SK-N-SH (cell line): Measurements from ENCODE around the gene CAPN5. TPM values are rescaled to one million over a fixed set of nuclear protein-coding genes. Genes with fewer than 3 reads are reported as not detected.
A peak's percentile ranks its signal among the peaks of the same experiment; 100 is the strongest.

ENCODE experiments used
- CTCF ChIA-PET: fragments of 300-600, 350-600 bp; formaldehyde crosslinking; extraction: SDS; loops from one replicate; lab custom pipeline; 2021; lab: Yijun Ruan, JAX
- POLR2A ChIA-PET: fragments of 350-600 bp; sonication (Branson Sonifier 250); formaldehyde crosslinking; extraction: SDS; loops from one replicate; lab custom pipeline; 2020; ENCODE audit warnings: antibody characterized with exemption, inconsistent platforms; lab: Yijun Ruan, JAX
- DNase-seq: peaks from one replicate; pipeline ENCODE4 v3.0.0; 2012
- H2AFZ ChIP-seq: fragments of 200-600 bp; sonication (generic); 2 replicates; pipeline ENCODE4 v1.8.1; 2016; ENCODE audit warnings: antibody characterized with exemption, mild to moderate bottlenecking, low read depth
- H3F3A ChIP-seq: fragments of 200-600 bp; sonication (generic); replicated peaks from 2 replicates; pipeline ENCODE3; 2016; ENCODE audit warnings: antibody characterized with exemption, mild to moderate bottlenecking; ENCODE audit not compliant: insufficient read depth
- H3K27ac ChIP-seq, 2 experiments: fragments of 200-500 bp in 1 of 2; fragments of 200-600 bp in 1 of 2; sonication (Bioruptor generic) in 1 of 2; sonication (generic), shearing (Covaris generic) in 1 of 2; 2 replicates each; pipeline versions ENCODE4 v1.5.1 to v1.6.1; 2014 to 2016; ENCODE audit warnings: low read depth in 2 of 2, inconsistent platforms in 1 of 2, low read length in 1 of 2, mild to moderate bottlenecking in 1 of 2, mixed read lengths in 1 of 2
- H3K27me3 ChIP-seq: fragments of 200-600 bp; sonication (generic), shearing (Covaris generic); 2 replicates; pipeline ENCODE4 v1.6.1; 2016; ENCODE audit warnings: mixed run types; ENCODE audit not compliant: insufficient read depth
- H3K36me3 ChIP-seq, 2 experiments: fragments of 200-500 bp in 1 of 2; fragments of 200-600 bp in 1 of 2; sonication (Bioruptor generic) in 1 of 2; sonication (generic) in 1 of 2; replicated peaks in 1 of 2; 2 replicates each; pipeline versions ENCODE3 to v1.5.1; 2014 to 2016; ENCODE audit warnings: low read length in 1 of 2, mild to moderate bottlenecking in 1 of 2; ENCODE audit not compliant: insufficient read depth in 2 of 2, control insufficient read depth in 1 of 2
- H3K4me1 ChIP-seq, 2 experiments: fragments of 200-500 bp in 1 of 2; fragments of 200-600 bp in 1 of 2; sonication (Bioruptor generic) in 1 of 2; sonication (generic), shearing (Covaris generic) in 1 of 2; 2 replicates each; pipeline versions ENCODE4 v1.5.1 to v1.6.1; 2014 to 2016; ENCODE audit warnings: low read depth in 1 of 2, low read length in 1 of 2, mixed run types in 1 of 2; ENCODE audit not compliant: insufficient read depth in 2 of 2, control insufficient read depth in 1 of 2
- H3K4me2 ChIP-seq: fragments of 200-600 bp; sonication (generic), shearing (Covaris generic); 2 replicates; pipeline ENCODE4 v1.6.1; 2017; ENCODE audit warnings: mixed run types
- H3K4me3 ChIP-seq, 2 experiments: fragments of 200-500 bp in 1 of 2; fragments of 200-600 bp in 1 of 2; sonication (Bioruptor generic) in 1 of 2; sonication (generic), shearing (Covaris generic) in 1 of 2; 2 replicates each; pipeline versions ENCODE4 v1.5.1 to v1.8.1; 2014 to 2016; ENCODE audit warnings: low read depth in 2 of 2, inconsistent platforms in 1 of 2, low read length in 1 of 2, mild to moderate bottlenecking in 1 of 2, mixed read lengths in 1 of 2, moderate library complexity in 1 of 2
- H3K79me2 ChIP-seq: fragments of 200-600 bp; sonication (generic); 2 replicates; pipeline ENCODE4 v1.8.1; 2017; ENCODE audit warnings: mild to moderate bottlenecking; ENCODE audit not compliant: insufficient read depth
- H3K9ac ChIP-seq: fragments of 200-600 bp; sonication (generic); 2 replicates; pipeline ENCODE4 v1.6.1; 2017; ENCODE audit warnings: mixed run types
- H3K9me2 ChIP-seq: fragments of 200-600 bp; sonication (generic); 2 replicates; pipeline ENCODE4 v1.6.1; 2017; ENCODE audit warnings: mixed run types
- H3K9me3 ChIP-seq: fragments of 200-600 bp; sonication (generic); 2 replicates; pipeline ENCODE4 v1.6.1; 2017; ENCODE audit warnings: mixed run types, mild to moderate bottlenecking, moderate library complexity
- H4K20me1 ChIP-seq: fragments of 200-600 bp; sonication (generic); 2 replicates; pipeline ENCODE4 v1.6.1; 2017; ENCODE audit warnings: mild to moderate bottlenecking, mixed run types; ENCODE audit not compliant: insufficient read depth
- CHD2 ChIP-seq: fragments of 150-350 bp; IDR thresholded peaks from 2 replicates; pipeline ENCODE4 v1.6.1; 2018; ENCODE audit warnings: low read length; ENCODE audit not compliant: partially characterized antibody
- EP300 ChIP-seq, 2 experiments: IDR thresholded peaks; 2 replicates each; pipeline versions ENCODE4 v1.4.0 to v1.6.1; 2012; ENCODE audit warnings: borderline replicate concordance in 1 of 2, low read depth in 1 of 2, low read length in 1 of 2
- GABPA ChIP-seq: IDR thresholded peaks from 2 replicates; pipeline ENCODE4 v1.4.0; 2012; ENCODE audit warnings: low read depth, mild to moderate bottlenecking
- JUND ChIP-seq: IDR thresholded peaks from 2 replicates; pipeline ENCODE4 v1.4.0; 2012
- MXI1 ChIP-seq: IDR thresholded peaks from 2 replicates; pipeline ENCODE4 v1.6.1; 2012; ENCODE audit warnings: mild to moderate bottlenecking, low read depth, low read length, improper control_type of control experiment
- NFIC ChIP-seq: IDR thresholded peaks from 2 replicates; pipeline ENCODE4 v1.4.0; 2012; ENCODE audit warnings: borderline replicate concordance
- RCOR1 ChIP-seq: fragments of 150-350 bp; IDR thresholded peaks from 2 replicates; pipeline ENCODE4 v1.6.1; 2017; ENCODE audit warnings: antibody characterized with exemption, low read length
- RXRA ChIP-seq: IDR thresholded peaks from 2 replicates; pipeline ENCODE4 v1.4.0; 2012; ENCODE audit warnings: low read depth, mild to moderate bottlenecking, borderline replicate concordance
- SIN3A ChIP-seq: IDR thresholded peaks from 2 replicates; pipeline ENCODE4 v1.6.1; 2012; ENCODE audit warnings: low read depth, mild to moderate bottlenecking, low read length, moderate library complexity, borderline replicate concordance
- TAF1 ChIP-seq: IDR thresholded peaks from 2 replicates; pipeline ENCODE4 v1.6.1; 2012; ENCODE audit warnings: low read depth, mild to moderate bottlenecking, low read length, moderate library complexity, borderline replicate concordance
- WGBS: methylation state at CpG from one replicate; pipeline ENCODE4 v1.1.6; 2017; ENCODE audit warnings: low lambda C conversion rate; 5-methylcytosine and 5-hydroxymethylcytosine counted together
- polyA plus RNA-seq, 3 experiments: library from polyadenylated mRNA; depleted of rRNA; stranded (reverse); fragments of >200 nt; gene quantifications; 2 replicates each; pipeline ENCODE4 v1.2.3, GENCODE V29; 2012
- TF ChIP-seq, protein P1 (sequence below): fragments of 150-350 bp; IDR thresholded peaks from 2 replicates; pipeline ENCODE4 v1.6.1; 2016; ENCODE audit warnings: mild to moderate bottlenecking, low read depth, low read length
- TF ChIP-seq, protein P2 (sequence below): fragments of 150-350 bp; IDR thresholded peaks from 2 replicates; pipeline ENCODE4 v1.6.1; 2017; ENCODE audit warnings: antibody characterized with exemption, low read length, low read depth, borderline replicate concordance
- TF ChIP-seq, protein P3 (sequence below): IDR thresholded peaks from 2 replicates; pipeline ENCODE4 v1.4.0; 2012; ENCODE audit warnings: low read depth, borderline replicate concordance
- TF ChIP-seq, protein P4 (sequence below): IDR thresholded peaks from 2 replicates; pipeline ENCODE4; 2012
- TF ChIP-seq, protein P5 (sequence below): IDR thresholded peaks from 2 replicates; pipeline ENCODE4 v1.4.0; 2012; ENCODE audit warnings: low read depth

CAPN5 gene
- polyA plus RNA-seq, 1 of the 3 experiments (the other 2 are of a cell fraction) = 33.1 TPM

DNA sequence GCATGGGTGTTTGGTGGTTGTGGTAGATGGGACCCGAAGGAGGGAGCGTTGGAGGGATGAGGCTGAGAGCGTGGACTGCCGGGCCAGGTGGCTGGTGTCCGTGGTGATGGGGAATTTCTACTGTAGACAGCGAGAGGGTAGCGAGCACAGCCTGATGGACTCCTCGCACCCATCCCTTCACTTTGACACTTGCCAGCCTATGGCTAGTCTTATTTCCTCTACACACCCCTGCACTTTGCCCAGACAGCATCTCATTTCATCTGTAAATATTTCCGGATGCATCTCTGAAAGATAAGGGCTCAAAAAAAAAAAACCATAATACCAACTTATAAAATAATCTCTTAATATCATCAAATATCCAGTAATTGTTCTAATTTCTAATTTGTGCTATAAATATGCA, 41.7 kb downstream of the CAPN5 start:
- Histone ChIP-seq H3K36me3 (peaks cover 0 to 3% of the 10 kb centered on the region in 2 experiments), H3K9ac (no peak overlapping the region), H3K4me2 (peak overlapping the region; percentile 68), H3K9me2 (no peaks in the 10 kb centered on the region), H3K9me3 (no peaks in the 10 kb centered on the region), H3K79me2 (peaks cover 10% of the 10 kb centered on the region; the same call in 1 of the 2 replicates), H3K4me3 (no peak overlapping the region), H3F3A (peaks cover 16% of the 10 kb centered on the region), H2AFZ (no peak overlapping the region), H4K20me1 (no peaks in the 10 kb centered on the region), H3K27ac (peak overlapping the region in 1 of 2 experiments; percentile 82; a peak in 3 of 4 replicates), H3K27me3 (no peaks in the 10 kb centered on the region), H3K4me1 (peaks cover 32 to 46% of the 10 kb centered on the region in 2 experiments; a peak in 3 of 4 replicates)
- no peak for DNase-seq
- CTCF ChIA-PET = interaction anchor here (0.7 to 7.9 kb wide), 3 partner anchors 13 to 61 kb away, joined by 6 to 49 read pairs (median 10); no protein-coding TSS in a partner anchor
- POLR2A ChIA-PET = no interaction called here
- WGBS = 84% methylated on average over 9 of the region's 9 CpGs
- TF ChIP-seq, protein P1, sequence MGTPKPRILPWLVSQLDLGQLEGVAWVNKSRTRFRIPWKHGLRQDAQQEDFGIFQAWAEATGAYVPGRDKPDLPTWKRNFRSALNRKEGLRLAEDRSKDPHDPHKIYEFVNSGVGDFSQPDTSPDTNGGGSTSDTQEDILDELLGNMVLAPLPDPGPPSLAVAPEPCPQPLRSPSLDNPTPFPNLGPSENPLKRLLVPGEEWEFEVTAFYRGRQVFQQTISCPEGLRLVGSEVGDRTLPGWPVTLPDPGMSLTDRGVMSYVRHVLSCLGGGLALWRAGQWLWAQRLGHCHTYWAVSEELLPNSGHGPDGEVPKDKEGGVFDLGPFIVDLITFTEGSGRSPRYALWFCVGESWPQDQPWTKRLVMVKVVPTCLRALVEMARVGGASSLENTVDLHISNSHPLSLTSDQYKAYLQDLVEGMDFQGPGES = no peak
- no peak for TF ChIP-seq TAF1
- TF ChIP-seq, protein P2, sequence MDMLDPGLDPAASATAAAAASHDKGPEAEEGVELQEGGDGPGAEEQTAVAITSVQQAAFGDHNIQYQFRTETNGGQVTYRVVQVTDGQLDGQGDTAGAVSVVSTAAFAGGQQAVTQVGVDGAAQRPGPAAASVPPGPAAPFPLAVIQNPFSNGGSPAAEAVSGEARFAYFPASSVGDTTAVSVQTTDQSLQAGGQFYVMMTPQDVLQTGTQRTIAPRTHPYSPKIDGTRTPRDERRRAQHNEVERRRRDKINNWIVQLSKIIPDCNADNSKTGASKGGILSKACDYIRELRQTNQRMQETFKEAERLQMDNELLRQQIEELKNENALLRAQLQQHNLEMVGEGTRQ = no peak
- TF ChIP-seq RCOR1 = no peak
- no peak for TF ChIP-seq CHD2
- TF ChIP-seq SIN3A = no peak
- TF ChIP-seq, protein P3, sequence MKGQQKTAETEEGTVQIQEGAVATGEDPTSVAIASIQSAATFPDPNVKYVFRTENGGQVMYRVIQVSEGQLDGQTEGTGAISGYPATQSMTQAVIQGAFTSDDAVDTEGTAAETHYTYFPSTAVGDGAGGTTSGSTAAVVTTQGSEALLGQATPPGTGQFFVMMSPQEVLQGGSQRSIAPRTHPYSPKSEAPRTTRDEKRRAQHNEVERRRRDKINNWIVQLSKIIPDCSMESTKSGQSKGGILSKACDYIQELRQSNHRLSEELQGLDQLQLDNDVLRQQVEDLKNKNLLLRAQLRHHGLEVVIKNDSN = no peak
- no peak for TF ChIP-seq MXI1
- no peak for TF ChIP-seq JUND
- TF ChIP-seq, protein P4, sequence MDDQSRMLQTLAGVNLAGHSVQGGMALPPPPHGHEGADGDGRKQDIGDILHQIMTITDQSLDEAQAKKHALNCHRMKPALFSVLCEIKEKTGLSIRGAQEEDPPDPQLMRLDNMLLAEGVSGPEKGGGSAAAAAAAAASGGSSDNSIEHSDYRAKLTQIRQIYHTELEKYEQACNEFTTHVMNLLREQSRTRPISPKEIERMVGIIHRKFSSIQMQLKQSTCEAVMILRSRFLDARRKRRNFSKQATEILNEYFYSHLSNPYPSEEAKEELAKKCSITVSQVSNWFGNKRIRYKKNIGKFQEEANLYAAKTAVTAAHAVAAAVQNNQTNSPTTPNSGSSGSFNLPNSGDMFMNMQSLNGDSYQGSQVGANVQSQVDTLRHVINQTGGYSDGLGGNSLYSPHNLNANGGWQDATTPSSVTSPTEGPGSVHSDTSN = no peak
- TF ChIP-seq, protein P5, sequence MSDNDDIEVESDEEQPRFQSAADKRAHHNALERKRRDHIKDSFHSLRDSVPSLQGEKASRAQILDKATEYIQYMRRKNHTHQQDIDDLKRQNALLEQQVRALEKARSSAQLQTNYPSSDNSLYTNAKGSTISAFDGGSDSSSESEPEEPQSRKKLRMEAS = no peak
- no peak for TF ChIP-seq NFIC
- TF ChIP-seq GABPA = no peak
- TF ChIP-seq RXRA = no peak
- TF ChIP-seq EP300 (IDR thresholded peaks at IDR 0.05; ENCODE audit: borderline replicate concordance in 1 of 2, low read depth in 1 of 2, low read length in 1 of 2) = no peak
